Panc1 (cell line): ENCODE measurements around the gene PPM1F.

Experiments used
- POLR2AphosphoS5 ChIP-seq: IDR thresholded peaks from 2 replicates; pipeline ENCODE4 v1.6.1; 2012; ENCODE audit warnings: mild to moderate bottlenecking, low read depth, low read length, moderate library complexity
- TF ChIP-seq, protein P1 (sequence below): fragments of 450-650 bp; IDR thresholded peaks from 2 replicates; pipeline ENCODE4 v1.5.1; 2017; ENCODE audit warnings: mild to moderate bottlenecking

DNA sequence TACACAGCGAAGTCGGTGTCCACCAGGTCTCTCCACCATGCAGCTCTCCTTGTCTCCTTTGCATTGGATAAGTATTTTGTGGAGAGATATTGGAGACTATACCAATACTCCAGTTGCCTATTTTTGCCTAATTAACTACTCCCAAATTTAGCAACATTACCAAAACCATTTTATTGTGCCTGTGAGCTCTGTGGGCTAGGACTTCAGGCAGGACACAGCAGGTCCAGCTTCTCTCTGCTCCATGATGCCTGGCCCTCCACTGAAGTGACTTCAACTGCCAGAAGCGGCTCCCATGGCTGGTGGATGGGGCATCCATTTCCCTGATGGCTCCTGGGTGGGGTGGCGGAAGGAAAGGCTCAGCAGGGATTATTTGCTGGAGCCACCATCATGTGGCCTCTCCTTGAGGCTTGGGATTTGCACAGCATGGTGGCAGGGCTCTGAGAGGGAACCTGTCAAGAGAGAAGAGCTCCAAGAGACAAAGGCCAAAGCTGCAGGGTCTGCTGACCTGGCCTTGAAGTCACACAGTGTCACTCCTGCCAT is 48.3 kb downstream of the PPM1F start:
- TF ChIP-seq, protein P1, sequence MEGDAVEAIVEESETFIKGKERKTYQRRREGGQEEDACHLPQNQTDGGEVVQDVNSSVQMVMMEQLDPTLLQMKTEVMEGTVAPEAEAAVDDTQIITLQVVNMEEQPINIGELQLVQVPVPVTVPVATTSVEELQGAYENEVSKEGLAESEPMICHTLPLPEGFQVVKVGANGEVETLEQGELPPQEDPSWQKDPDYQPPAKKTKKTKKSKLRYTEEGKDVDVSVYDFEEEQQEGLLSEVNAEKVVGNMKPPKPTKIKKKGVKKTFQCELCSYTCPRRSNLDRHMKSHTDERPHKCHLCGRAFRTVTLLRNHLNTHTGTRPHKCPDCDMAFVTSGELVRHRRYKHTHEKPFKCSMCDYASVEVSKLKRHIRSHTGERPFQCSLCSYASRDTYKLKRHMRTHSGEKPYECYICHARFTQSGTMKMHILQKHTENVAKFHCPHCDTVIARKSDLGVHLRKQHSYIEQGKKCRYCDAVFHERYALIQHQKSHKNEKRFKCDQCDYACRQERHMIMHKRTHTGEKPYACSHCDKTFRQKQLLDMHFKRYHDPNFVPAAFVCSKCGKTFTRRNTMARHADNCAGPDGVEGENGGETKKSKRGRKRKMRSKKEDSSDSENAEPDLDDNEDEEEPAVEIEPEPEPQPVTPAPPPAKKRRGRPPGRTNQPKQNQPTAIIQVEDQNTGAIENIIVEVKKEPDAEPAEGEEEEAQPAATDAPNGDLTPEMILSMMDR, result no peak
- no peak for TF ChIP-seq POLR2AphosphoS5
